ENCODE data around the gene ESF1. TPM values are rescaled to one million over a fixed set of nuclear protein-coding genes. Genes with fewer than 3 reads are reported as not detected.

The ESF1 gene
- total RNA-seq, 1 experiment from 2014 or later: 21.2 TPM

DNA sequence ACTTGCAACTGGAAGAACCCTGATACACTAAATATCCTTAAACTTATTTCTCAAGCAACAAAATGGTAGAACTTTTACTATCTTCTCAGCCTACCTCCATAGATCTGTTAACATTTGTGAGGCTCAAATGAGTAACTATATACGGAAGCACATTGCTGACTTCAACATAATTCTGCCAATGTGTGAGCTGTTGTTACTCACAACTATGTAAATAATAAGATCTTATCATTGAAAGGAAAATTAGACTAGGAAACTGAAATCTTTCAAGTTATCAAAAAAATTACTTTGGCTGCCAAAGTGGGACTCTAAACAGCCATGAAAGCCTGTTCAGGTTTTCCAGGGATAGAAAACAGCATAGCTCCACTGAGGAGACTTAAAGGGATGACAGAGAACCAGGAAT lies 105.8 kb downstream of the ESF1 start:
- H3K36me3 Mint-ChIP-seq (ENCODE audit: insufficient read depth, unreplicated experiment): no peaks in the 10 kb centered on the region
- no peak for DNase-seq (ENCODE audit: unreplicated experiment)
- no TSS peak for BruUV-seq (replicated peaks)
- intact Hi-C loops (cut with micrococcal nuclease): no loop called here
- no peaks in the 10 kb centered on the region for H3K4me1 Mint-ChIP-seq (ENCODE audit: insufficient read depth, unreplicated experiment)
- TF ChIP-seq, protein P1, sequence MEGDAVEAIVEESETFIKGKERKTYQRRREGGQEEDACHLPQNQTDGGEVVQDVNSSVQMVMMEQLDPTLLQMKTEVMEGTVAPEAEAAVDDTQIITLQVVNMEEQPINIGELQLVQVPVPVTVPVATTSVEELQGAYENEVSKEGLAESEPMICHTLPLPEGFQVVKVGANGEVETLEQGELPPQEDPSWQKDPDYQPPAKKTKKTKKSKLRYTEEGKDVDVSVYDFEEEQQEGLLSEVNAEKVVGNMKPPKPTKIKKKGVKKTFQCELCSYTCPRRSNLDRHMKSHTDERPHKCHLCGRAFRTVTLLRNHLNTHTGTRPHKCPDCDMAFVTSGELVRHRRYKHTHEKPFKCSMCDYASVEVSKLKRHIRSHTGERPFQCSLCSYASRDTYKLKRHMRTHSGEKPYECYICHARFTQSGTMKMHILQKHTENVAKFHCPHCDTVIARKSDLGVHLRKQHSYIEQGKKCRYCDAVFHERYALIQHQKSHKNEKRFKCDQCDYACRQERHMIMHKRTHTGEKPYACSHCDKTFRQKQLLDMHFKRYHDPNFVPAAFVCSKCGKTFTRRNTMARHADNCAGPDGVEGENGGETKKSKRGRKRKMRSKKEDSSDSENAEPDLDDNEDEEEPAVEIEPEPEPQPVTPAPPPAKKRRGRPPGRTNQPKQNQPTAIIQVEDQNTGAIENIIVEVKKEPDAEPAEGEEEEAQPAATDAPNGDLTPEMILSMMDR (IDR thresholded peaks at IDR 0.05; ENCODE audit: unreplicated experiment): no peak
- H3K9me3 Mint-ChIP-seq (ENCODE audit: unreplicated experiment): no peaks in the 10 kb centered on the region
- ChIA-PET CTCF (interaction anchor here (0.6 to 1.6 kb wide), 2 partner anchors 84 to 93 kb away, joined by 3 to 5 read pairs; no protein-coding TSS in a partner anchor), POLR2A (interaction anchor here (0.7 to 1.3 kb wide), 4 partner anchors 9 to 18 kb away, joined by 3 read pairs; no protein-coding TSS in a partner anchor)
- H3K4me3 Mint-ChIP-seq (ENCODE audit: unreplicated experiment): no peak overlapping the region
- H3K27me3 Mint-ChIP-seq (ENCODE audit: insufficient read depth, unreplicated experiment): peaks cover 12% of the 10 kb centered on the region
- H3K27ac Mint-ChIP-seq (ENCODE audit: low read depth, unreplicated experiment): no peak overlapping the region

DNA sequence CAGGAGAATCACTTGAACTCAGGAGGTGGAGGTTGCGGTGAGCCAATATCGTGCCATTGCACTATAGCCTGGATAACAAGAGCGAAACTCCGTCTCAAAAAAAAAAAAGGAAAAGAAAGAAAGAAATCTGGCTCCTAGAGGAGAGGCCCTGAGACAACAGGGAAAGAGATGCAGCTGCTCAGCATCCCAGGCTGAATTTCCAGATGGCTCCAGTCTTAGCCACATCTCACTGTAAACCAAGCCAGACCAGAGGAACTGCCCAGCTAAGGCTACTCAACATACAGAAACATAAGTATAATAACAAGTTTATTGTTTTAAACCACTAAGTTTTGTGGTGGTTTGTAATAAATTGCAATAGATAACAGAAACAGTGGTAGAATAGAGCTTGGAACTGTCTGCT lies 107.5 kb downstream of the ESF1 start:
- H3K9me3 Mint-ChIP-seq (ENCODE audit: unreplicated experiment): no peaks in the 10 kb centered on the region
- H3K36me3 Mint-ChIP-seq (ENCODE audit: insufficient read depth, unreplicated experiment): no peaks in the 10 kb centered on the region
- TF ChIP-seq, protein P1 (IDR thresholded peaks at IDR 0.05; ENCODE audit: unreplicated experiment): no peak
- H3K4me3 Mint-ChIP-seq (ENCODE audit: unreplicated experiment): no peak overlapping the region
- no TSS peak for BruUV-seq (replicated peaks)
- no peak for DNase-seq (ENCODE audit: unreplicated experiment)
- H3K27ac Mint-ChIP-seq (ENCODE audit: low read depth, unreplicated experiment): no peak overlapping the region
- CTCF ChIA-PET: interaction anchor here (0.7 to 1.6 kb wide), 3 partner anchors 13 to 101 kb away, joined by 3 to 4 read pairs (median 4); no protein-coding TSS in a partner anchor
- H3K27me3 Mint-ChIP-seq (ENCODE audit: insufficient read depth, unreplicated experiment): no peaks in the 10 kb centered on the region
- POLR2A ChIA-PET: no interaction called here
- intact Hi-C loops (cut with micrococcal nuclease): no loop called here
- peaks cover 5% of the 10 kb centered on the region for H3K4me1 Mint-ChIP-seq (ENCODE audit: insufficient read depth, unreplicated experiment)

DNA sequence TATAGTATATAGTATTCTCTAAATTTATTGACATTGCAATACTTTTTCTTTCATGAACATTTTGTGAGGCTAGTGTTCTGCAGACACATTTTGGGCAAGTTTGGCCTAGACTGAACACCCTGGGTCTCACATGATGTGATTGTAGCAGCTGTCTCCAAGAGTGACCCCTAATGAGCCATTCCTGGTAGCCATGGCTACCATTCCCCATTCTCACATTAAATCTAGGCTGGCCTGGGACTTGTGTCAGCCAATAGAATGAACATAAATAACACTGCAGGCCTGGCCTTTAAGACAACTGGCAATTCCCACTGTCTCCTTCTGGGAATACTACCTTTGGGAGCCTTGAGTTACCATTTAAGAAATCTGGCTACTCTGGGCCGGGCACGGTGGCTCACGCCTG lies 108.0 kb downstream of the ESF1 start:
- ChIA-PET CTCF (interaction anchor here (0.7 kb wide), 1 partner anchor 102 kb away, joined by 3 read pairs; no protein-coding TSS in a partner anchor), POLR2A (no interaction called here)
- no peak for DNase-seq (ENCODE audit: unreplicated experiment)
- BruUV-seq (replicated peaks): no TSS peak
- peaks cover 11% of the 10 kb centered on the region for H3K4me1 Mint-ChIP-seq (ENCODE audit: insufficient read depth, unreplicated experiment)
- no peak overlapping the region for H3K4me3 Mint-ChIP-seq (ENCODE audit: unreplicated experiment)
- H3K36me3 Mint-ChIP-seq (ENCODE audit: insufficient read depth, unreplicated experiment): no peaks in the 10 kb centered on the region
- H3K9me3 Mint-ChIP-seq (ENCODE audit: unreplicated experiment): no peaks in the 10 kb centered on the region
- no peaks in the 10 kb centered on the region for H3K27me3 Mint-ChIP-seq (ENCODE audit: insufficient read depth, unreplicated experiment)
- no peak overlapping the region for H3K27ac Mint-ChIP-seq (ENCODE audit: low read depth, unreplicated experiment)
- TF ChIP-seq, protein P1 (IDR thresholded peaks at IDR 0.05; ENCODE audit: unreplicated experiment): no peak
- intact Hi-C loops (cut with micrococcal nuclease): no loop called here

DNA sequence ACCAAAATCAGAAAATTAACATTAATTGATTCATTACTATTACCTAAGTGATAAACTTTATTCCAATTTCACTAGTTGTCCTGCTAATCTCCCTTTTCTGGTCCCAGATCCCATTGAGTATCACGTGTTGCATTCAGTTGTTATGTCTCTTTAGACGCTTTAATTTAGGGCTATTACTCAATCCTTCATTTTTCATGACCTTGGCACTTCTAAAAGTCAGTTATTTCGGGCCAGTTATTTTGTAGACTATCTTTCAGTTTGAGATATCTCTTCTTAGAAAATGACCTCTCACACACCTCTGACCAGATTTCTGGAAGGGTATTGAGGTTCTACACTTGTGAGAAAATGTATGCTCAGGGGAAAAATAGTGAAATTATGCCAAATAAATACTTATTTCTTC lies 112.0 kb downstream of the ESF1 start:
- intact Hi-C loops (cut with micrococcal nuclease): no loop called here
- peaks cover 14% of the 10 kb centered on the region for H3K4me1 Mint-ChIP-seq (ENCODE audit: insufficient read depth, unreplicated experiment)
- DNase-seq (ENCODE audit: unreplicated experiment): no peak
- BruUV-seq (replicated peaks): no TSS peak
- ChIA-PET CTCF (no interaction called here), POLR2A (no interaction called here)
- no peaks in the 10 kb centered on the region for H3K27me3 Mint-ChIP-seq (ENCODE audit: insufficient read depth, unreplicated experiment)
- no peaks in the 10 kb centered on the region for H3K9me3 Mint-ChIP-seq (ENCODE audit: unreplicated experiment)
- no peak overlapping the region for H3K27ac Mint-ChIP-seq (ENCODE audit: low read depth, unreplicated experiment)
- TF ChIP-seq, protein P1 (IDR thresholded peaks at IDR 0.05; ENCODE audit: unreplicated experiment): no peak
- no peak overlapping the region for H3K4me3 Mint-ChIP-seq (ENCODE audit: unreplicated experiment)
- no peaks in the 10 kb centered on the region for H3K36me3 Mint-ChIP-seq (ENCODE audit: insufficient read depth, unreplicated experiment)
